Measurements from ENCODE around the gene RAB7B.
"Not testable (repeated sequence)": the region's sequence is repeated elsewhere in the genome, so short reads cannot be mapped to it uniquely, and the experiment has no call there.

Gene RAB7B

GRCh38 chr1:206002871-206003801 lies at the start of gene RAB7B:
RAB7B (minus strand) TSS chr1:206003395; CDS start chr1:205994135, 9,260 bp downstream.
- DNase-seq, result no peak

- DNase-seq, result not testable (repeated sequence)
Observed at GRCh38 chr1:206052231-206052865, 49.2 kb upstream of the RAB7B start.

- DNase-seq, result no peak
Observed at GRCh38 chr1:206050655-206051235, 47.5 kb upstream of the RAB7B start.

GRCh38 chr1:206049919-206050600 lies 46.9 kb upstream of the RAB7B start:
- no peak for DNase-seq

GRCh38 chr1:206049293-206049692 lies 46.1 kb upstream of the RAB7B start:
- no peak for DNase-seq

GRCh38 chr1:206048582-206048981 lies 45.4 kb upstream of the RAB7B start:
- DNase-seq, result no peak

GRCh38 chr1:206047271-206047670 lies 44.1 kb upstream of the RAB7B start:
- no peak for DNase-seq

GRCh38 chr1:206041640-206042039 lies 38.4 kb upstream of the RAB7B start:
- DNase-seq, result no peak

- no peak for DNase-seq
Observed at GRCh38 chr1:206040328-206040727, 37.1 kb upstream of the RAB7B start.

- no peak for DNase-seq
Observed at GRCh38 chr1:206039046-206039973, 36.1 kb upstream of the RAB7B start.

- DNase-seq, result no peak
Observed at GRCh38 chr1:206037581-206037980, 34.4 kb upstream of the RAB7B start.

- no peak for DNase-seq
Observed at GRCh38 chr1:206036663-206037455, 33.7 kb upstream of the RAB7B start.

- peak; percentile 29 for DNase-seq
Observed at GRCh38 chr1:206035027-206035426, 31.8 kb upstream of the RAB7B start.

GRCh38 chr1:206032380-206033140 lies 29.4 kb upstream of the RAB7B start:
- DNase-seq, result no peak

GRCh38 chr1:206030714-206031113 lies 27.5 kb upstream of the RAB7B start:
- peak; percentile 69 for DNase-seq

GRCh38 chr1:206030191-206030590 lies 27.0 kb upstream of the RAB7B start:
- DNase-seq, result no peak

GRCh38 chr1:206029484-206029883 lies 26.3 kb upstream of the RAB7B start:
- DNase-seq, result no peak

- no peak for DNase-seq
Observed at GRCh38 chr1:206025283-206025820, 22.2 kb upstream of the RAB7B start.

GRCh38 chr1:206023695-206024094 lies 20.5 kb upstream of the RAB7B start, which contains the start of gene CTSE:
CTSE (minus strand) TSS chr1:206023895; CDS start chr1:206023791, 104 bp downstream.
- DNase-seq, result no peak

GRCh38 chr1:206022766-206023165 lies 19.6 kb upstream of the RAB7B start:
- DNase-seq, result no peak

Data from NCI-H1105 (cell line).